NCI-H82 treated with DMSO at 0.1 percent for 48 hours (cell line): ENCODE data around the gene GATA5.

Experiments
- DNase-seq: peaks from one replicate; lab custom pipeline; 2025; ENCODE audit not compliant: unreplicated experiment; lab: John Stamatoyannopoulos, UW

GATA5 gene

GRCh38 chr20:62488470-62488869, 12.7 kb upstream of the GATA5 start:
- DNase-seq = no peak

DNA sequence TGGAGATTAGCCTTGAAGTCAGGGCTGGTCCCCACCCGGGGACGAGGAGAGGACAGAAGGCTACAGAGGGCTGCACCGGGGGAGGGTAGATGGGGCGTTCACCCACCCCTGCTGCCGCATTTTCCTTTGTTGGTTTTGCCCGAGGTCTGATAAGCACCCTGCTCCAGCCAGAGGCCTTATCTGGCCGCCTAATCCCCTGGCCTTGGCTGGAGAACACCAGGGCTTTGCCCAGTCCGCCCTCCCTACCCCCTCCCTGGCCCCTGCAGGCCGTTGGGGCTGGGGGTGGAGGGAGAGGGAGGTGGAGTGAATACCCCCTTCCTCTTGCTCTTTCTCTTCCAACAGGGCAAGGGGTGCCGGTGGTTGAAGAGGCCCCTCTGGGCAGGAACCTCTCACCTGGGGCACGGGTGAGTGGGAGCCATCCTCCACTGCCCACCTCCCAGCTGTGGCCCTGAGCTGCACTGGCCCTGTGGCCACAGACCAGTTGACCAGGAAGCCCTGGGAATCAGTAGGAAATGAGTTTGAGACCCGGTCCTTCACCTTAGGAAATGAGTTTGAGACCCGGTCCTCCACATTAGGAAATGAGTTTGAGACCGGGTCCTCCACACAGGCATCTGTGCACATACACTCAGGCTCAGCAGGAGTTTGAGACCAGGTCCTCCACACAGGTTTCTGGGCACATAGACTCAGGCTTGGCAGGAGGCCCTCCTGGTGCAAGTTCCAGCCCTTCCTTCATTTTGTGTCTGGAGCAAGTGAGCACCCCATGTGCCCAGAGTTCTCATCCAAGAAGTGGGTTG, 12.0 kb upstream of the GATA5 start:
- no peak for DNase-seq

DNA sequence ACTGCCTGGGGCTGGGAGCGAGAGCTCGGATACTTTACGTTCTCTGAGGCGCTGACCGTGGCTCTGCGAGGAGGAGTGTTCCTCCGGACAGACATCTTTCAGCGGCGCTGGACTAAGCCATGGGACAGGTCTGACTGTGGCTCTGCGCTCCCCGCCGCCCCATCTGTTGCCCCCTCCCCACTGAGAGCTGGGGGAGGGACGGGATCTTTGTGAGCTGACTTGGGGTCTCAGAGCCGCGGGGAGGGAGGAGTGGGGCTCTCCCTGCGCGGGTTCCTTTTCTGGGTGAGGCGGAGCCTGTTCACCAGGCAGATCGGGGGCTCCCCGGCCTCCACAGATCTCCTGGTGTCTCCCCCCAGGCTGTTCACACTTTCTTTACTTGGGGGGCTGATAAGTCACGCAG, 11.3 kb upstream of the GATA5 start:
- DNase-seq = no peak

DNA sequence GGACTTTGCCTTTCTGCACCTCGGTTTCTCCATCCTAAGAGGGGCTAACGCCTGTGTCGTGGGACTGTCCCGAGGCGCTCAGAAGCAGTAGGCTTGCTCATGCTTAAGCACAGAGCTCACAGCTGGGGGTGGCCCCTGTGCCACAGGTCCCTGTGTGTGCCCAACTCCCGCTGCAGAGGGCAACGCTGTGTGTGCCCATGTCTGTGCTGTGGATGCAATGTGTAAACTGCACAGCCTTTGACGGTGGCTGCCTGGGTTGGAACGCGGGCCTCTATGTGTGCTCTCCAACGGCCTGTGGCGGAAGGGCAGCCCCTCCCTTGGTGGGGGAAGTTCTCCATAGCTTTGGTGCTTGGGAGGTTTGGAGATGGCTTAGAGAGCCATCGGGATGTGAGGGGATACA, 10.7 kb upstream of the GATA5 start:
- no peak for DNase-seq

DNA sequence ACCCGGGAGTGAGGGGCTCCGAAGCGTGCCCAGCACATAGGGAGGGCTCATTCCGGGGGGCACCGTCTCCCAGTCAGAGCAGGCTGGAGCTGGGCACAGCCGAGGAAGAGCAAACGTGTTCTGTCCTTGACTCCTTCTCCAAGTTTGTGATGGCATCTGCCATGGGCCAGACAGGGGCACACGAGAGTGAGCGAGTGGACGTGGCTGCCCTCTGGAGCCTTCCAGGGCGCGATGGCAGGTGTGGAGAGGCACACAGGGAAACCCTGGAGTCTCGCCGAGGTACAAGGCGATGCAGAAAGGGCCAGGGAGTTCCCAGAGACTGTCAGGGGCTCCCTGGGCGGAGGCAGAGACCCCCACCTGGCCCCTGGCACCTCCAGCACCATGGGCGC, 9.9 kb upstream of the GATA5 start:
- DNase-seq = no peak

DNA sequence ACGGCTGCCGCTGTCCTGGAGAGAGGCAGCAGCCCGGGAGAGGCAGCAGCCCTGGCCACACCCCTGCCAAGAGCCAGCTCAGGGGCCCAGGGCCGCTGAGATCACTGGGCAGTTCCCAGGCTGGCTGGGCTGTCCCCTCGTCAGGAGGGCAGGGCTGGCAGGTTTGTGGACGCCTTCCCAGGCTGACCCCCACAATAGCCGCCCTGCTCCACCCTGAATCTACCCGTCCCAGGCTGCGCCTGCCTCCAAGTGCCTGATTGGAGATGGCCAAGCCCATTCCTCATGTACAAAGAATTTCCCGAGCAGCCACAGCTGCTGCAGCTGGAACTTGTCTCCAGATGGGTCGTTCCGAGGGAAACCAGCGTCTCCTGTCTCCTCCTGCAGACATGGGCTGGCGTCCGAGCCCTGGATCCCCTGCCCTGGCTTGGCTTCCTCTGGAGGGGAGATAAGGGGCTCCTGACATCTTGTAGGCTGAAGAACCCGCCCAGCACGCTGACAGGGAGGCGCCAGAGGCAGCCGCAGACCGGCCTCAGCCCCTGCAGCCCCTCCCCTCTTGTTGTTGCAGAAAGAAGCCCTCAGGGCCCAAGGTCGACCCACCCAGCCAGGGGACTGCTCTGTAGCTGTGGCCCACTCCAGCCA, 9.4 kb upstream of the GATA5 start:
- DNase-seq = no peak

DNA sequence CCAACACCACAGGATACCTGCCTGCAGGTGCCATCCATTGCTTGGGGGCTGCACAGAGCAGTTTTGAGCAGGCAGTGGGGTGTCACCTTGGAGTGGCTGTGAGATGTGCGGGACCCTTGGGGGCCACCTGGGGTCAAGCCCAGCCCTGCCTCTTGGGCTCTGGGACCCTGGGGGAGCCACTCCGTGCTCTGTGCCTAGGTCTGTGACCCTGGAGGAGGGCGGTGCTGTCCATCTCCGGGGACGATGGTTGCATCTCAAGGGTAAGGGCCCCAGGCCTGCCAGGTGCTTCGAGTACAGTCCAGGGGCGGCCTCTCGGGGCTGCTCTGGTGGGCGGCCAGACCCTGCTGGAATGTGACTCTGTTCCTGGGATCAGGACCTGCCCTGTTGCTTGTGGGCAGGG, 8.7 kb upstream of the GATA5 start:
- no peak for DNase-seq

DNA sequence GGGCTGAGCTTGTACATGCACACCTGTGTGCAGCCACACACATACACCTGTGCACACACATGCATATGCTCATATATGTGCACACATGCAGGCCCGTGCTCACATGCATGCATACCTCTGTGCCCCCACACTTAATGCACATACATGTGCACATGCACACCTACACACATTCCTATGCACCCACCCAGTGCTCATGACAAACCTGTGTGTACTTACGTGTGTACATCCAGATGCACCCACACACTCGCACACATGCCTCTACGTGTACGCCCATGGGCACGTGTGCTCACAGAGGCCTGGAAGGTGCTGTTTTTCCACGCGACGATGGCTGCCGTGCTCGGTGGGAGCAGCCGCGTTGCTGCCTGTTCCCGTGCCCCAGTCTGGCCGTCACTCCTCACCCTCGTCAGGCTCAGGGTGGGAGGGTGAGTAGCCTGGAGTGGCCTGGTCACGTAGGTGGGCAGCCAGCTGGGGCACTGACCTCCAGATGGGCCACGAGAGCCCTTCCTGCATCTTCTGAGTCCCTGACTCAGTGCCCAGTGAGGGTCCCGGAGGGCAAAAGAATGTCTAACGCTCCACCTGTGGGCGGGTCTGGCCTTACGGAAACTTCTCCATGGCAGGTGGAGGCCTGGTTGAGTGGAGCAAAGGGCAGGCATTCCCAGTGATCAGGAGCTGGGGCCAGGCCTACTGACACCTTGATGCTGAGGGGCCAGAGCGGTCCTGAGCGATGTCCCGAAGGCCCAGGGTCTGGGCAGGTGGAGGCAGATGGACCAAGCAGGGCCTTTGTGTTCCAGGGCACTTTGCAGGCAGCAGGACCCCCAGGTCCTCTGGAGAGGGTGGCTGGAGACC, 8.0 kb upstream of the GATA5 start:
- DNase-seq = no peak

DNA sequence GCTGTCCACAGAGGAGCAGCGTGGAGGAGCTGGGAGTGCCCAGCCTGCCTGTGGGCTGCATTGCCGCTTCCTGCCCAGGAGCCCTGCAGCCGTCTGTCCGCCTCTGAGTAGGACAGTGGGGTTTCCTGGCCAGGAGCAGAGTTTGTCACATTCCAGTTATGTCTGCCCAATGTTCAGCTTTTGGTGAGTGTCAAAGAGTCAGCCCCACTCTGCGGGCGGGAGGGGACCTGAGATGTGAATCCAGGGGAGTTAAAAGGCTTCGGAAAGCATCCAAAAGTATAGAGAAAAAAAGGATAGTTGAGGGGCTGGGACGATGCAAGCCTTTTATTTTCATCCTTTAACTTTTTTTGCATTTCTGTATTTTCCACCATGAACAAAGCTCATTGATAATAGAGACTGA, 7.2 kb upstream of the GATA5 start:
- DNase-seq = no peak

DNA sequence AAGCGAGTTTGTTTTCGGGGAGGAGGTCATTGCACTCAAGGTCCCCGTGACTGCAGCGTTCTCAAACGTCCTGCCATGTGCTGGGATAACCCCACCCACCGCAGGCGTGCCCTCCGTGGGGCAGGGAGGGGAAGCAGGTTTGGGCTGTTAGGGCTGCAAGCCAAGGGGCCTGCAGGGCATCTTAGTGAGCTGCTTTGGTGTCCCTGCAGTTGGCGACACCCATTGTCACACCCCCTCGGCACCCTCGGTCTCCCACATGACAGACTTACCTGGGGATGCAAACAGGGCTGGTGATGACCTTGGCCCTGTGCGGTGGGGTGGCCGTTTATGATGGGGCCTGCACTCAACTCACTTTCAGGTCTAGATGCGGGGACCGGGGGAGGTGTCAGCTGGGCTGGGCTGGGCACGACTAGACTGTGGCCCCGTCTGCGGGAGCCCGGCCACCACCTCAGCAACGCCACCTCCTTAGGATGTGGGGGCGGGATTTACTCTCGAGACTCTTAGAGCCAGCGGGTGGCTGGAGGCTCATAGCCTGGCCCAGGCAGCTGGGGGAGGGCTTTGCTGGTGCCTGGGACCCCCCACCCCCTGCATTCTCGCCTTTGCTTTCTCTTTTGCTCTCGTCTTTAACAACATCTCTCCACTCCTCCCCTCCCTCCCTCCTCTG, 6.5 kb upstream of the GATA5 start:
- DNase-seq = no peak

DNA sequence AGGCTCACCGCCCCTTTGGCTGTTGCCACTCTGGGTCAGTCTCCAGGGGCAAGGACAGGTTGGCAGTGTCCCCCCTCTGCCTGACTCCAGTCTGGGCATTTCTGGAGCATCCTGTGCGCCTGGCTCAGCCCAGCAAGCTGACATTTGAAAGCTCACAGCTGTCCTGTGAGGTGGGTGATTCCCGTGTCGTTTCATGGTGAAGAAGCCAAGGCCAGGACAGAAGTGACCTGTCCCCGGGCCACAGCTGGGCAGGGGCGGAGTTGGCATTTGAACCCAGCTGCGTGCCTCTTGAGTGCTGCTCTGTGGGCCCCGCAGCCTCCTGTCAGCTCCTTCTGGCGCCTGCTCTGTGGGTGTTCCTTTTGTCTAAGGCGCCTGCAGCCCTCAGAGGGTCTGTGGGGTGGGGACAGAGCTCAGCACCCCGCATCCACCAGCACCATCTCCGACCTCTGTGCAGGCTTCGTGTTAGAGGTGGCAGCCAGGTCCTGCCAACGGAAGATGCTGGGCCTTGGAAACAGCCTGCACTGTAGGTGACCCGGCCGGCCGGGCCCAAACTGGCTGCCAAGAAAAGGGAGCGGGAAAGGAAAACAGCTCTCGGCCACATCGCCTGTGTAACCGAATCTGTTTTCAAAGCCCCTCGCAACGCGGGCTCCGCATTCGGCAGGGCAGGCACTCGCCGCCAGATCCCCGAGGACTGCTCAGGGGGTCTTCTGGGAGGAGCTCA, 5.8 kb upstream of the GATA5 start:
- DNase-seq = no peak

- no peak for DNase-seq
These were observed 4.5 kb upstream of the GATA5 start for GRCh38 chr20:62480318-62480717.

GRCh38 chr20:62479656-62480055, 3.9 kb upstream of the GATA5 start:
- no peak for DNase-seq

DNA sequence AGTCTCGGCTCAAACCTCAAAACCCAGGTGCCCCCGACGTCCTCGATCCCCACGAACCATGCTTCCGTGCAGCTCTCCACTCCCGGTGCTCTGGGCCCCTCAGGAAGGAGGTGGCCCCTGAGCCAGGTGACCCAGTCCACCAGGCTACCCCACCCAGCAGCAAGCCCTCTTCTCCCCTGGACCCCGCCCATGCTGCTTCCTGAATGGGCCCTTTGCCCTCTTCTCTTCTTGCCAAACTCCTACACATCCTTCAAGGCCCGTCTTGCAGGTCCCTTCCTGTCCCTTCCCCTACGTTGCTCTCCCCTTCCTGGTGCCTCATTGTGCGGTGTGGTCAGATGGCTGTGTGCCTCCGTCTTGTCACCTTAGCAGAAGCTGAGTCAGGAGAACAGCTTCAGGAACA, 3.4 kb upstream of the GATA5 start:
- no peak for DNase-seq

GRCh38 chr20:62477669-62478455, 2.1 kb upstream of the GATA5 start:
- DNase-seq = no peak

GRCh38 chr20:62476056-62476838, 452 bp upstream of the GATA5 start:
- no peak for DNase-seq

GRCh38 chr20:62475027-62475771, 596 bp downstream of the GATA5 start:
- DNase-seq = no peak

DNA sequence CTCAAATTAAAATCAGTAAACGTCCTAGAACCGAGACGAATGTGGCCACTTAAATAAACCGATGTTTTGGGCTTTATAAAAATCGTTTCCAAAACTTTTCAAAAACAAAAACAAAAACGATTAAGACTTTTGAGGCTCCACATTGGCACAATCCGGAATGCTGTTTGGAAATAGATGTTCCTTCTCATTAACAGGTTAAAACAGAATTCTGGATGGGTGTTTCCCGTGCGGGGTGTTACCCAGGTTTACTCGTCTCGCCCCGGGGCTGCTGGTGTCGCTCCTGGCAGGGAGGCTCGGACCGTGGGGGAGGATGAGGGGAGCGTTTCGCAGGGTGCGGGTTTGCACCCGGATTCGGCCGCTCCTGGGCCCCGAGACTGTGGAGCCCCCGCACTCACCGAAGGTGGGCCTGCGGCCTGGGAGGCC, 1.2 kb downstream of the GATA5 start:
- DNase-seq = no peak
